Activated B cell treated with CpG ODN at 0.5 μM for 24 hours (primary cell): ENCODE measurements around the gene TP63. TPM values are rescaled to one million over a fixed set of nuclear protein-coding genes. Genes with fewer than 3 reads are reported as not detected.

Source experiments
- ATAC-seq: fragments of 200-7000 bp; cut with Tn5 transposase; one replicate; pipeline ENCODE4 v1.10.0; 2021; ENCODE audit warnings: low read depth, mild to moderate bottlenecking, moderate library complexity
- CTCF ChIA-PET: fragments of 350-600 bp; sonication (Branson Sonifier 250); formaldehyde crosslinking; loops from one replicate; lab custom pipeline; 2021; ENCODE audit warnings: antibody characterized with exemption; lab: Charles Lee
- POLR2A ChIA-PET: fragments of 350-600 bp; sonication (Branson Sonifier 250); formaldehyde crosslinking; loops from one replicate; lab custom pipeline; 2021; ENCODE audit warnings: antibody characterized with exemption; lab: Charles Lee
- DNase-seq: peaks from one replicate; pipeline ENCODE4 v3.0.0; 2022
- H3K27ac Mint-ChIP-seq: one replicate; pipeline ENCODE4 v1.8.0; 2020; ENCODE audit warnings: mixed read lengths
- H3K27me3 Mint-ChIP-seq: one replicate; pipeline ENCODE4 v1.8.0; 2021; ENCODE audit warnings: mixed read lengths
- H3K36me3 Mint-ChIP-seq: one replicate; pipeline ENCODE4 v1.8.0; 2021; ENCODE audit warnings: low read depth, mixed read lengths
- H3K4me1 Mint-ChIP-seq: one replicate; pipeline ENCODE4 v1.8.0; 2021; ENCODE audit warnings: mixed read lengths
- H3K4me3 Mint-ChIP-seq: one replicate; pipeline ENCODE4 v1.8.0; 2020; ENCODE audit warnings: mild to moderate bottlenecking, mixed read lengths
- H3K9me3 Mint-ChIP-seq: one replicate; pipeline ENCODE4 v1.8.0; 2020; ENCODE audit warnings: mixed read lengths
- CTCF ChIP-seq: fragments of 200-600 bp; IDR thresholded peaks from one replicate; pipeline ENCODE4 v1.8.0; 2022; ENCODE audit warnings: antibody characterized with exemption, mild to moderate bottlenecking
- intact Hi-C: fragments of 100-400 bp; cut with micrococcal nuclease; formaldehyde crosslinking; loops from one replicate; pipeline ENCODE4 v1.15.1; 2024
- total RNA-seq: library from RNA; stranded (reverse); gene quantifications from 2 replicates; pipeline ENCODE4 v1.2.3, GENCODE V29; 2022

Gene TP63
- total RNA-seq, 1 donor from 2014 or later: 3.9 TPM

- ATAC-seq (no peak), DNase-seq (no peak)
- POLR2A ChIA-PET: no interaction called here
- Mint-ChIP-seq H3K4me3 (no peak overlapping the region), H3K36me3 (no peaks in the 10 kb centered on the region), H3K27ac (no peak overlapping the region), H3K27me3 (no peaks in the 10 kb centered on the region), H3K4me1 (no peaks in the 10 kb centered on the region), H3K9me3 (no peaks in the 10 kb centered on the region)
- intact Hi-C loops: no loop called here
- TF ChIP-seq CTCF: no peak
- CTCF ChIA-PET: no interaction called here
Measured at GRCh38 chr3:189687475-189687874, 56.3 kb downstream of the TP63 start.

DNA sequence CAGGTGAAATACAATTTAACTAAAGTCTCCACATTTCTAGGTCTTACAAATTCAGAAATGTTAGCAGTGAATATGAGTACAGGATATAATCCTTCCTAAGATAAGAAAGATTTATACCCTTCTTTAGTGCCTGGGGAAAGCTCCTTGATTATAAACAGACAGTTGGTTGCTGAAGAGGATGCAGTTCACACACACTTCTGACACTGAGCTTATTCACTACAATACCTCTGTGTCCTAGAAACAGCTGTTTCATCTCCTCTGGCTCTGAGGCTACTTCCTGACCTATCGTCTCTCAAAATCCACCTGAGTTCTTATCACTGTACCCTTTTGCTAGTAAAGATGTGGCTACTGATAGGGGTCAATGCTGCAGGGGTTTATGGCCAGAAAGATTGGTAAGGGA, 57.1 kb downstream of the TP63 start:
- POLR2A ChIA-PET: no interaction called here
- no peak overlapping the region for H3K27ac Mint-ChIP-seq
- intact Hi-C loops: no loop called here

DNA sequence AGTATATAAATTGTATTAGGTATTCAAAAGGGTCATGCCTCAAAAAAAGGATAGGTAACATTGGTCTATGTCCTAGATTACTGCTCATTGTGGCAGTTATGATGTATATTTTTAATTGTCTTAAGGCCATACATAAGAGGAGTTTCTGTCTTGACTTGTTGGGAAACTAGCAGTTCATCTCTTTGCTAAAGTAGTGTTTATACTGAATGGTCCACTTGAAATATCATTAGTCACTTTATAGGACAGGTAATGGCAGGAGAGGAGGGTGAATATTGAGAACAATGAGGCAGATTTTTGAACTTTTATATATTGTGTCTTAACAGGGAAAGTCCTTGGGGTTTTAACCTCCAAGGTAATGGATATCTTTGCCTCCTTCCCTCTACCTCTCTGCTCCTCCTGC, 58.4 kb downstream of the TP63 start:
- ChIA-PET CTCF (no interaction called here), POLR2A (no interaction called here)
- Mint-ChIP-seq H3K27me3 (no peaks in the 10 kb centered on the region), H3K4me3 (no peak overlapping the region), H3K9me3 (no peaks in the 10 kb centered on the region), H3K27ac (no peak overlapping the region), H3K36me3 (no peaks in the 10 kb centered on the region), H3K4me1 (no peaks in the 10 kb centered on the region)
- no peak for ATAC-seq
- no peak for TF ChIP-seq CTCF
- DNase-seq: no peak
- intact Hi-C loops: no loop called here

More for the DNA sequence above, 57.1 kb downstream of the TP63 start:
- no peaks in the 10 kb centered on the region for H3K4me1 Mint-ChIP-seq
- DNase-seq: no peak
- CTCF ChIA-PET: no interaction called here
- ATAC-seq: no peak
- no peak for TF ChIP-seq CTCF
- no peaks in the 10 kb centered on the region for H3K9me3 Mint-ChIP-seq
- H3K27me3 Mint-ChIP-seq: no peaks in the 10 kb centered on the region
- H3K4me3 Mint-ChIP-seq: no peak overlapping the region
- H3K36me3 Mint-ChIP-seq: no peaks in the 10 kb centered on the region

GRCh38 chr3:189690237-189690636, 59.0 kb downstream of the TP63 start:
- POLR2A ChIA-PET: no interaction called here

DNA sequence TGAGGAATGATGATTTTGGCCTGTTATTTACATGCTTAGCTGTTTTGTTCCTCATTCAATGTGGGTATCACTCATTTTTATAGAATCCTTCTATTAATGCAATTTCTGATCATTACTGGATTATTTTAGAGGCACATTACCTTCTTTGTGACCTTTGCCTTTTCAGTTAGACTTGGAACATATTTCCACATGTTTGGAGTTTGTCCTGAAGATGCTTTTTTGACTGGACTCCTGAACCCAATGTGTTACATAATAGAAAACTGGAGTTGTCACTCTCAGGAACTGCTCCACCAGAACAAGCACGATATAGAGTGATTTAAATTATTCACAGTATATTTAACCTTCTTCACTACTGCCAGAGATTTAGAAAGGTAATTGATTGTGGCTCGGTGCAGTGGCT, 59.5 kb downstream of the TP63 start:
- H3K27me3 Mint-ChIP-seq: no peaks in the 10 kb centered on the region
- no peaks in the 10 kb centered on the region for H3K9me3 Mint-ChIP-seq
- H3K4me1 Mint-ChIP-seq: no peaks in the 10 kb centered on the region
- no peak for TF ChIP-seq CTCF
- no peak for ATAC-seq
- ChIA-PET CTCF (no interaction called here), POLR2A (no interaction called here)
- intact Hi-C loops: no loop called here
- H3K36me3 Mint-ChIP-seq: no peaks in the 10 kb centered on the region
- DNase-seq: no peak
- H3K27ac Mint-ChIP-seq: no peak overlapping the region
- H3K4me3 Mint-ChIP-seq: no peak overlapping the region

More at GRCh38 chr3:189690237-189690636, 59.0 kb downstream of the TP63 start:
- no peak overlapping the region for H3K4me3 Mint-ChIP-seq
- CTCF ChIA-PET: no interaction called here
- TF ChIP-seq CTCF: no peak
- no peak for DNase-seq
- H3K27ac Mint-ChIP-seq: no peak overlapping the region
- no peaks in the 10 kb centered on the region for H3K27me3 Mint-ChIP-seq
- no peaks in the 10 kb centered on the region for H3K4me1 Mint-ChIP-seq
- intact Hi-C loops: no loop called here
- no peak for ATAC-seq
- H3K9me3 Mint-ChIP-seq: no peaks in the 10 kb centered on the region
- H3K36me3 Mint-ChIP-seq: no peaks in the 10 kb centered on the region
